Ectodermal cell (in vitro differentiated cells): ENCODE data around the gene LBX2.
"Not testable (repeated sequence)": the region's sequence is repeated elsewhere in the genome, so short reads cannot be mapped to it uniquely, and the experiment has no call there.

Experiments
- H3K27ac ChIP-seq: 2 replicates; pipeline ENCODE4 v1.7.0; 2013; ENCODE audit warnings: mild to moderate bottlenecking, low read depth, low read length; ENCODE audit not compliant: insufficient read depth, poor library complexity, severe bottlenecking
- H3K27me3 ChIP-seq: 2 replicates; pipeline ENCODE4 v1.7.0; 2013; ENCODE audit warnings: mild to moderate bottlenecking, low read length; ENCODE audit not compliant: insufficient read depth, control insufficient read depth, poor library complexity, severe bottlenecking
- H3K36me3 ChIP-seq: one replicate; pipeline ENCODE4 v1.7.0; 2013; ENCODE audit warnings: low read length; ENCODE audit not compliant: control insufficient read depth, insufficient read depth
- H3K4me1 ChIP-seq: one replicate; pipeline ENCODE4 v1.7.0; 2013; ENCODE audit warnings: low read length; ENCODE audit not compliant: control insufficient read depth, insufficient read depth
- H3K4me3 ChIP-seq: 2 replicates; pipeline ENCODE4 v1.7.0; 2013; ENCODE audit warnings: low read depth, low read length, control low read depth; ENCODE audit not compliant: insufficient read depth
- H3K9me3 ChIP-seq: 2 replicates; pipeline ENCODE4 v1.7.0; 2013; ENCODE audit warnings: mild to moderate bottlenecking, low read length, moderate library complexity; ENCODE audit not compliant: control insufficient read depth
- WGBS, 2 experiments: methylation state at CpG; one replicate each; pipeline ENCODE4 v1.1.7; 2013; ENCODE audit warnings: missing lambda C conversion rate in 2 of 2; 5-methylcytosine and 5-hydroxymethylcytosine counted together

The LBX2 gene

GRCh38 chr2:74496997-74497776 lies 2.2 kb downstream of the LBX2 start:
- Histone ChIP-seq H3K4me1 (peaks cover 28% of the 10 kb centered on the region), H3K4me3 (no peak overlapping the region), H3K27ac (no peak overlapping the region), H3K27me3 (peaks cover 73% of the 10 kb centered on the region), H3K36me3 (no peaks in the 10 kb centered on the region), H3K9me3 (no peaks in the 10 kb centered on the region)
- 66 to 70% methylated on average over 19 of the region's 19 CpGs for WGBS, 2 experiments

GRCh38 chr2:74495440-74495839 lies 4.0 kb downstream of the LBX2 start:
- 86 to 100% methylated on average over 1 of the region's 1 CpG for WGBS, 2 experiments
- Histone ChIP-seq H3K4me1 (peaks cover 20% of the 10 kb centered on the region), H3K36me3 (peaks cover 14% of the 10 kb centered on the region), H3K9me3 (no peaks in the 10 kb centered on the region), H3K27ac (no peak overlapping the region), H3K27me3 (peaks cover 55% of the 10 kb centered on the region), H3K4me3 (no peak overlapping the region)

GRCh38 chr2:74493546-74493945 lies 5.9 kb downstream of the LBX2 start:
- no peak overlapping the region for H3K4me3 ChIP-seq
- peaks cover 21% of the 10 kb centered on the region for H3K36me3 ChIP-seq
- H3K27me3 ChIP-seq = peaks cover 36% of the 10 kb centered on the region
- no peak overlapping the region for H3K27ac ChIP-seq
- H3K9me3 ChIP-seq = no peaks in the 10 kb centered on the region
- peaks cover 4% of the 10 kb centered on the region for H3K4me1 ChIP-seq
- WGBS, 2 experiments = 93 to 94% methylated on average over 3 of the region's 3 CpGs

GRCh38 chr2:74491648-74492544 lies 7.5 kb downstream of the LBX2 start:
- Histone ChIP-seq H3K27me3 (peaks cover 20% of the 10 kb centered on the region), H3K9me3 (no peaks in the 10 kb centered on the region), H3K27ac (no peak overlapping the region), H3K4me3 (no peak overlapping the region), H3K36me3 (peaks cover 21% of the 10 kb centered on the region), H3K4me1 (no peaks in the 10 kb centered on the region)
- WGBS, 2 experiments = 95 to 97% methylated on average over 12 of the region's 12 CpGs

- Histone ChIP-seq H3K27ac (no peak overlapping the region), H3K27me3 (no peaks in the 10 kb centered on the region), H3K9me3 (no peaks in the 10 kb centered on the region), H3K4me1 (no peaks in the 10 kb centered on the region), H3K4me3 (no peak overlapping the region), H3K36me3 (peaks cover 21% of the 10 kb centered on the region)
- 86 to 95% methylated on average over 8 to 9 of the region's 9 CpGs for WGBS, 2 experiments
Measured at GRCh38 chr2:74489906-74490305, 9.5 kb downstream of the LBX2 start.

- peaks cover 21% of the 10 kb centered on the region for H3K36me3 ChIP-seq
Measured at GRCh38 chr2:74488643-74489481, 10.5 kb downstream of the LBX2 start.

GRCh38 chr2:74486141-74486540 lies 13.3 kb downstream of the LBX2 start:
- Histone ChIP-seq H3K27me3 (no peaks in the 10 kb centered on the region), H3K4me1 (peaks cover 9% of the 10 kb centered on the region), H3K36me3 (peaks cover 13% of the 10 kb centered on the region), H3K9me3 (no peaks in the 10 kb centered on the region), H3K27ac (no peak overlapping the region), H3K4me3 (no peak overlapping the region)
- 98 to 100% methylated on average over 2 of the region's 2 CpGs for WGBS, 2 experiments

More at GRCh38 chr2:74488643-74489481, 10.5 kb downstream of the LBX2 start:
- Histone ChIP-seq H3K27me3 (no peaks in the 10 kb centered on the region), H3K4me3 (no peak overlapping the region), H3K9me3 (no peaks in the 10 kb centered on the region), H3K27ac (no peak overlapping the region), H3K4me1 (no peaks in the 10 kb centered on the region)
- 91 to 92% methylated on average over 9 of the region's 9 CpGs for WGBS, 2 experiments

GRCh38 chr2:74483675-74484164 lies 15.7 kb downstream of the LBX2 start:
- H3K9me3 ChIP-seq, H3K27me3 ChIP-seq, H3K36me3 ChIP-seq, H3K27ac ChIP-seq: not testable (repeated sequence)
- H3K4me3 ChIP-seq = peak overlapping the region; percentile 98
- H3K4me1 ChIP-seq = peaks cover 12% of the 10 kb centered on the region
- WGBS, 2 experiments = 89% methylated on average over 19 of the region's 19 CpGs

- peak within 1 kb of the TSS; percentile 70 for H3K27ac ChIP-seq
- WGBS, 2 experiments = 2 to 3% methylated on average over 50 of the region's 50 CpGs
- H3K4me3 ChIP-seq = peak within 1 kb of the TSS; percentile 98
Measured at GRCh38 chr2:74482801-74483674, 16.4 kb downstream of the LBX2 start, which contains the start of the genes CCDC142 and TTC31. CCDC142 (minus strand) TSS chr2:74482998; CDS start chr2:74482837, 161 bp downstream. TTC31 (plus strand) TSS chr2:74483081; CDS start chr2:74483096, 15 bp downstream.

More at GRCh38 chr2:74482801-74483674, 16.4 kb downstream of the LBX2 start, which contains the start of the genes CCDC142 and TTC31:
- Histone ChIP-seq H3K4me1 (peaks cover 12% of the 10 kb centered on the region), H3K9me3 (no peaks in the 10 kb centered on the region), H3K36me3 (no peaks in the 10 kb centered on the region), H3K27me3 (no peaks in the 10 kb centered on the region)
